IMR-90 (cell line): Measurements from ENCODE around the gene ANKFN1. TPM values are rescaled to one million over a fixed set of nuclear protein-coding genes. Genes with fewer than 3 reads are reported as not detected.
"Not testable (repeated sequence)": the region's sequence is repeated elsewhere in the genome, so short reads cannot be mapped to it uniquely, and the experiment has no call there.

Source experiments
- ATAC-seq: fragments of 200-7000 bp; cut with Tn5 transposase; 2 replicates; pipeline ENCODE4 v1.9.1; 2020; ENCODE audit warnings: low read depth, mild to moderate bottlenecking, moderate library complexity
- BruUV-seq: library from RNA; stranded (reverse); fragments of 400-500 nt; replicated peaks from 2 replicates; lab custom pipeline; 2021; lab: Mats Ljungman, UMichigan
- CTCF ChIA-PET: fragments of 300-600 bp; formaldehyde crosslinking; extraction: SDS; loops from one replicate; lab custom pipeline; 2021; ENCODE audit warnings: antibody characterized with exemption; lab: Yijun Ruan, JAX
- POLR2A ChIA-PET: fragments of 300-600 bp; sonication (Branson Sonifier 250); formaldehyde crosslinking; loops from one replicate; lab custom pipeline; 2022; ENCODE audit warnings: antibody characterized with exemption; ENCODE audit not compliant: unreplicated experiment; lab: Charles Lee
- DNase-seq: peaks from one replicate; pipeline ENCODE4 v3.0.0; 2013
- H2AFZ ChIP-seq: replicated peaks from 2 replicates; pipeline ENCODE3; 2013; ENCODE audit warnings: low read length, mild to moderate bottlenecking; ENCODE audit not compliant: poor library complexity
- H2AK5ac ChIP-seq: 2 replicates; pipeline ENCODE4 v1.6.1; 2013; ENCODE audit warnings: low read depth, low read length, inconsistent platforms
- H2AK9ac ChIP-seq: replicated peaks from 2 replicates; pipeline ENCODE3; 2013; ENCODE audit warnings: mild to moderate bottlenecking, low read depth, low read length, moderate library complexity; ENCODE audit not compliant: poor library complexity
- H2BK120ac ChIP-seq: 2 replicates; pipeline ENCODE4 v1.6.1; 2013; ENCODE audit warnings: low read depth, low read length, inconsistent platforms
- H2BK15ac ChIP-seq: 3 replicates; pipeline ENCODE4 v1.6.1; 2013; ENCODE audit warnings: low read depth, low read length, inconsistent platforms
- H2BK20ac ChIP-seq: 2 replicates; pipeline ENCODE4 v1.6.1; 2013; ENCODE audit warnings: low read depth, mild to moderate bottlenecking, inconsistent platforms, low read length, moderate library complexity
- H2BK5ac ChIP-seq: 2 replicates; pipeline ENCODE4 v1.6.1; 2013; ENCODE audit warnings: mild to moderate bottlenecking, low read depth, low read length, inconsistent platforms; ENCODE audit not compliant: poor library complexity, severe bottlenecking
- H3K14ac ChIP-seq: replicated peaks from 2 replicates; pipeline ENCODE4 v1.6.1; 2013; ENCODE audit warnings: low read depth, low read length, inconsistent platforms
- H3K18ac ChIP-seq: 2 replicates; pipeline ENCODE4 v1.6.1; 2013; ENCODE audit warnings: low read depth, low read length, control low read depth
- H3K23ac ChIP-seq: 2 replicates; pipeline ENCODE4 v1.6.1; 2013; ENCODE audit warnings: low read depth, low read length, inconsistent platforms
- H3K27ac ChIP-seq: 2 replicates; pipeline ENCODE4 v1.5.1; 2013; ENCODE audit warnings: mild to moderate bottlenecking, control low read depth, low read length; ENCODE audit not compliant: insufficient read depth
- H3K27me3 ChIP-seq: 2 replicates; pipeline ENCODE4 v1.6.1; 2013; ENCODE audit warnings: low read length; ENCODE audit not compliant: control insufficient read depth, insufficient read depth
- H3K36me3 ChIP-seq: 2 replicates; pipeline ENCODE4 v1.6.1; 2013; ENCODE audit warnings: low read length, mixed read lengths; ENCODE audit not compliant: control insufficient read depth, insufficient read depth
- H3K4ac ChIP-seq: 2 replicates; pipeline ENCODE4 v1.6.1; 2013; ENCODE audit warnings: low read depth, low read length, inconsistent platforms
- H3K4me1 ChIP-seq: 2 replicates; pipeline ENCODE4 v1.6.1; 2013; ENCODE audit warnings: low read length, mixed read lengths; ENCODE audit not compliant: control insufficient read depth, insufficient read depth
- H3K4me2 ChIP-seq: 2 replicates; pipeline ENCODE4 v1.6.1; 2013; ENCODE audit warnings: low read depth, mild to moderate bottlenecking, control low read depth, low read length, moderate library complexity
- H3K4me3 ChIP-seq: 2 replicates; pipeline ENCODE4 v1.5.1; 2013; ENCODE audit warnings: low read depth, mild to moderate bottlenecking, control low read depth, low read length, moderate library complexity; ENCODE audit not compliant: insufficient read depth
- H3K56ac ChIP-seq: 2 replicates; pipeline ENCODE4 v1.6.1; 2013; ENCODE audit warnings: low read length, inconsistent platforms; ENCODE audit not compliant: insufficient read depth; ENCODE audit errors: extremely low read depth
- H3K79me1 ChIP-seq, 2 experiments: 2 replicates each; pipeline ENCODE4 v1.6.1; 2013; ENCODE audit warnings: low read length in 2 of 2, inconsistent platforms in 1 of 2, low read depth in 1 of 2
- H3K9ac ChIP-seq: 2 replicates; pipeline ENCODE4 v1.6.1; 2013; ENCODE audit warnings: low read depth, low read length, control low read depth
- H3K9me1 ChIP-seq: 2 replicates; pipeline ENCODE4 v1.6.1; 2013; ENCODE audit warnings: low read length, inconsistent platforms; ENCODE audit not compliant: insufficient read depth
- H3K9me3 ChIP-seq: 2 replicates; pipeline ENCODE4 v1.6.1; 2013; ENCODE audit warnings: low read length; ENCODE audit not compliant: control insufficient read depth, insufficient read depth
- H4K20me1 ChIP-seq: 2 replicates; pipeline ENCODE4 v1.6.1; 2013; ENCODE audit warnings: low read length, inconsistent platforms; ENCODE audit not compliant: insufficient read depth
- H4K5ac ChIP-seq: 2 replicates; pipeline ENCODE4 v1.6.1; 2013; ENCODE audit warnings: mild to moderate bottlenecking, low read depth, low read length, control low read depth
- H4K8ac ChIP-seq, 2 experiments: 2 replicates each; pipeline ENCODE4 v1.6.1; 2013; ENCODE audit warnings: low read depth in 2 of 2, low read length in 2 of 2, control low read depth in 1 of 2, inconsistent platforms in 1 of 2
- H4K91ac ChIP-seq: 2 replicates; pipeline ENCODE4 v1.6.1; 2013; ENCODE audit warnings: low read depth, low read length, inconsistent platforms; ENCODE audit not compliant: insufficient read depth
- WGBS, 2 experiments: methylation state at CpG; one replicate each; pipeline versions ENCODE4 v1.1.5 to v1.1.7; 2013; ENCODE audit warnings: missing lambda C conversion rate in 2 of 2; ENCODE audit not compliant: insufficient read length in 1 of 2; ENCODE audit errors: extremely low coverage in 2 of 2; 5-methylcytosine and 5-hydroxymethylcytosine counted together
- dilution Hi-C: fragments of 300-500 bp; cut with HindIII; formaldehyde crosslinking; loops from one replicate; pipeline ENCODE4 v1.14.3; 2018; ENCODE audit warnings: low sequenced_read_pairs; ENCODE audit not compliant: unreplicated experiment
- in situ Hi-C: fragments of 300-500 bp; cut with MboI; formaldehyde crosslinking; loops from 3 replicates; pipeline ENCODE4 v1.14.3; 2019; ENCODE audit warnings: low sequenced_read_pairs, inconsistent platforms, mixed read lengths
- intact Hi-C: fragments of 100-400 bp; cut with micrococcal nuclease; formaldehyde crosslinking; loops from 2 replicates; pipeline ENCODE4 v1.10.0; 2022
- polyA plus RNA-seq, 3 experiments: library from polyadenylated mRNA; depleted of rRNA; stranded (reverse); fragments of >200 nt; gene quantifications; 2 replicates each; pipeline ENCODE4 v1.2.3, GENCODE V29; 2012; ENCODE audit warnings: low replicate concordance in 1 of 3
- total RNA-seq: library from RNA; depleted of rRNA; stranded (reverse); fragments of >200 nt; gene quantifications from 2 replicates; pipeline ENCODE4 v1.2.3, GENCODE V29; 2012

The ANKFN1 gene
- total and polyA plus RNA-seq, 2 of the 4 experiments (the other 2 are of a cell fraction) = not detected

DNA sequence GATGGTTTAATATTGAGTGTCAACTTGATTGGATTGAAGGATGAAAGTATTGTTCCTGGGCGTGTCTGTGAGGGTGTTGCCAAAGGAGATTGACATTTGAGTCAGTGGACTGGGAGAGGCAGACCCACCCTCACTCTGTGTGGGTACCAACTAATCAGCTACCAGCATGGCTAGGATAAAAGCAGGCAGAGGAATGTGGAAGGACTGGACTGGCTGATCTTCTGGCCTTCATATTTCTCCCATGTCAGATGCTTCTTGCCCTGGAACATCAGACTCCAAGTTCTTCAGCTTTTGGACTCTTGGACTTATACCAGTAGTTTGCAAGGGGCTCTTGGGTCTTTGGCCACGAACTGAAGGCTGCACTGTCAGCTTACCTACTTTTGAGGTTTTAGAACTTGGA is 259.1 kb downstream of the ANKFN1 start:
- H2AK9ac ChIP-seq, H2AK5ac ChIP-seq, H3K14ac ChIP-seq, H2BK20ac ChIP-seq, H3K79me1 ChIP-seq, BruUV-seq, H3K18ac ChIP-seq, H4K5ac ChIP-seq, CTCF ChIA-PET, H4K8ac ChIP-seq, H3K27ac ChIP-seq, H3K9me1 ChIP-seq, intact Hi-C loops, H3K4ac ChIP-seq, H2BK120ac ChIP-seq, H2BK15ac ChIP-seq, H3K23ac ChIP-seq, H3K9ac ChIP-seq, H3K4me2 ChIP-seq, H3K4me1 ChIP-seq, POLR2A ChIA-PET, ATAC-seq, H4K20me1 ChIP-seq, in situ Hi-C loops, H3K9me3 ChIP-seq, H3K4me3 ChIP-seq, DNase-seq, H4K91ac ChIP-seq, H3K36me3 ChIP-seq, H3K56ac ChIP-seq, dilution Hi-C loops, H3K27me3 ChIP-seq, H2BK5ac ChIP-seq, H2AFZ ChIP-seq: not testable (repeated sequence)
- no CpG with 5 or more reads among the region's 2 CpGs for WGBS, 2 experiments
